ENCODE measurements around the gene WDR82. TPM values are rescaled to one million over a fixed set of nuclear protein-coding genes. Genes with fewer than 3 reads are reported as not detected.
A peak's percentile ranks its signal among the peaks of the same experiment; 100 is the strongest.

The WDR82 gene
- total RNA-seq, 1 donor: 58.3 TPM

DNA sequence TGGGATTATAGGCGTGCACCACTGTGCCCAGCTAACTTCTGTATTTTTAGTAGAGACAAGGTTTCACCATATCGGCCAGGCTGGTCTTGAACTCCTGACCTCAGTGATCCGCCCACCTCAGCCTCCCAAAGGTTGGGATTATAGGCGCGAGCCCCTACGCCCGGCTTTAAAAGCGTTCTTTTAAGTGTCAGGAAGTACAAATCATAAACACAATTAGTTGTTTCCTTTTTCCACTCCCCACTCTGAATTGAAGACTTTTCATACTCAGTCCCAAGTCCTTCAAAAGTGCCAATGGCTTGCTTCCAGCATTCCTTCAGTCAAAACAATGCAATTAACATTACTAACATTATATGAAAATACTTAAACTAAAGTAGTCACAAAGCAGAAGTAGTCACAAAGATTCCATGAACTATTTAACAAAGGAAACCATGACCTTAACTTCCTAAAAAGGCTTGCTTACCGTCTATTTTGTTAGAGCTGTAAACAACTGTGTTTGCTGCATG lies 8.1 kb downstream of the WDR82 start:
- Histone ChIP-seq H2AFZ (ENCODE audit: low read length) (no peak overlapping the region), H3K36me3 (ENCODE audit: insufficient read depth, low read length) (peaks cover 51% of the 10 kb centered on the region), H3K4me2 (ENCODE audit: insufficient read depth, low read length) (no peak overlapping the region), H3K9me3 (ENCODE audit: low read depth, low read length) (no peaks in the 10 kb centered on the region), H4K20me1 (ENCODE audit: insufficient read depth, low read length) (peaks cover 65% of the 10 kb centered on the region), H3K27me3 (ENCODE audit: insufficient read depth, low read length) (no peaks in the 10 kb centered on the region), H3K4me3 (ENCODE audit: insufficient read depth, low read length) (no peak overlapping the region), H3K27ac (ENCODE audit: low read depth, low read length) (peak overlapping the region; percentile 17), H3K4me1 (ENCODE audit: insufficient read depth, low read length) (peaks cover 8% of the 10 kb centered on the region), H3K79me2 (ENCODE audit: insufficient read depth, low read length) (peaks cover 96% of the 10 kb centered on the region)
- DNase-seq (ENCODE audit: insufficient read length, low spot score, missing footprints): no peak
- TF ChIP-seq, protein P1, sequence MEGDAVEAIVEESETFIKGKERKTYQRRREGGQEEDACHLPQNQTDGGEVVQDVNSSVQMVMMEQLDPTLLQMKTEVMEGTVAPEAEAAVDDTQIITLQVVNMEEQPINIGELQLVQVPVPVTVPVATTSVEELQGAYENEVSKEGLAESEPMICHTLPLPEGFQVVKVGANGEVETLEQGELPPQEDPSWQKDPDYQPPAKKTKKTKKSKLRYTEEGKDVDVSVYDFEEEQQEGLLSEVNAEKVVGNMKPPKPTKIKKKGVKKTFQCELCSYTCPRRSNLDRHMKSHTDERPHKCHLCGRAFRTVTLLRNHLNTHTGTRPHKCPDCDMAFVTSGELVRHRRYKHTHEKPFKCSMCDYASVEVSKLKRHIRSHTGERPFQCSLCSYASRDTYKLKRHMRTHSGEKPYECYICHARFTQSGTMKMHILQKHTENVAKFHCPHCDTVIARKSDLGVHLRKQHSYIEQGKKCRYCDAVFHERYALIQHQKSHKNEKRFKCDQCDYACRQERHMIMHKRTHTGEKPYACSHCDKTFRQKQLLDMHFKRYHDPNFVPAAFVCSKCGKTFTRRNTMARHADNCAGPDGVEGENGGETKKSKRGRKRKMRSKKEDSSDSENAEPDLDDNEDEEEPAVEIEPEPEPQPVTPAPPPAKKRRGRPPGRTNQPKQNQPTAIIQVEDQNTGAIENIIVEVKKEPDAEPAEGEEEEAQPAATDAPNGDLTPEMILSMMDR (IDR thresholded peaks at IDR 0.05; ENCODE audit: extremely low read depth, low read depth, low read length): no peak

DNA sequence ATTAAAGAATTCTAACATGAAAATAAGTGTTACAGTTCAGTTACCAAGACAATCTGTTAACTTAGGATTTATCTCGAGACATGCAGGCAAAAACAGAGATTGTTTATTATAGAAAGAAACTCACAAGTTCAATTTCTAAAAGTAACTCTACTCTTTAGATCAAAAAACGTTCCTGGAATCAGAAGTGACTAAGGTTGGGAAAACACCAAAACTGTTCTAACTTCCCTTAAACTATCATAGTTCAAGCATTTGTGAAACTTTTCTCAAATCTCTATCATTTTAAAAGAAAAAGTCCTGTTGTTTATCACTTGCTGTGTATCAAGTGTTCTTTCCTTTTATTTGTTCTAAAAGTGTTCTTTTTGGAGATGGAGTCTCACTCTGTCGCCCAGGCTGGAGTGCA lies 8.7 kb downstream of the WDR82 start:
- H3K4me1 ChIP-seq (ENCODE audit: insufficient read depth, low read length): peaks cover 8% of the 10 kb centered on the region
- H3K27me3 ChIP-seq (ENCODE audit: insufficient read depth, low read length): no peaks in the 10 kb centered on the region
- DNase-seq (ENCODE audit: insufficient read length, low spot score, missing footprints): no peak
- H3K36me3 ChIP-seq (ENCODE audit: insufficient read depth, low read length): peaks cover 54% of the 10 kb centered on the region
- peaks cover 65% of the 10 kb centered on the region for H4K20me1 ChIP-seq (ENCODE audit: insufficient read depth, low read length)
- no peak overlapping the region for H3K27ac ChIP-seq (ENCODE audit: low read depth, low read length)
- no peak overlapping the region for H2AFZ ChIP-seq (ENCODE audit: low read length)
- H3K9me3 ChIP-seq (ENCODE audit: low read depth, low read length): no peaks in the 10 kb centered on the region
- TF ChIP-seq, protein P1 (IDR thresholded peaks at IDR 0.05; ENCODE audit: extremely low read depth, low read depth, low read length): no peak
- H3K4me3 ChIP-seq (ENCODE audit: insufficient read depth, low read length): no peak overlapping the region
- H3K4me2 ChIP-seq (ENCODE audit: insufficient read depth, low read length): no peak overlapping the region
- H3K79me2 ChIP-seq (ENCODE audit: insufficient read depth, low read length): peaks cover 94% of the 10 kb centered on the region

DNA sequence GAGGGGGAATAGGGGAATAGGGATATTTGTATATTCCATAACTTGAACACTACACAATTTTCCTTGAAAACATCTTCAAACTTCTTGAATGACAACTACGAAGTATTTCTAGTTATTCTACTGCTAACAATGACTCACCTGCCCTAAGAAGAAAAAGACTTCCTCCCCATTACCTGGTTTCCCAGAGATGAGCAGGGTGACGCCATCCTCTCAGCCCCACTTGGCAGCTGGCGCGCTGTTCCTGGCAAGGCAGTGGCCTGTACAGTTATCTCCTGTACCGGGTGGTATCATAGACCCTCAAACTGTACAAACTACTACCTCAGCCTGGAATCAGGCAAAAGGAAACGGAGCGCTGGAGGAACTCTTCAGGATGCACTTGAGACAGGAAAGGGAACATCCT lies 10.4 kb downstream of the WDR82 start:
- Histone ChIP-seq H4K20me1 (ENCODE audit: insufficient read depth, low read length) (peaks cover 60% of the 10 kb centered on the region), H2AFZ (ENCODE audit: low read length) (no peak overlapping the region), H3K79me2 (ENCODE audit: insufficient read depth, low read length) (peaks cover 94% of the 10 kb centered on the region), H3K36me3 (ENCODE audit: insufficient read depth, low read length) (peaks cover 72% of the 10 kb centered on the region), H3K4me3 (ENCODE audit: insufficient read depth, low read length) (no peak overlapping the region), H3K9me3 (ENCODE audit: low read depth, low read length) (no peaks in the 10 kb centered on the region), H3K4me1 (ENCODE audit: insufficient read depth, low read length) (peaks cover 8% of the 10 kb centered on the region), H3K27ac (ENCODE audit: low read depth, low read length) (no peak overlapping the region), H3K27me3 (ENCODE audit: insufficient read depth, low read length) (no peaks in the 10 kb centered on the region), H3K4me2 (ENCODE audit: insufficient read depth, low read length) (no peak overlapping the region)
- no peak for DNase-seq (ENCODE audit: insufficient read length, low spot score, missing footprints)
- TF ChIP-seq, protein P1 (IDR thresholded peaks at IDR 0.05; ENCODE audit: extremely low read depth, low read depth, low read length): no peak

DNA sequence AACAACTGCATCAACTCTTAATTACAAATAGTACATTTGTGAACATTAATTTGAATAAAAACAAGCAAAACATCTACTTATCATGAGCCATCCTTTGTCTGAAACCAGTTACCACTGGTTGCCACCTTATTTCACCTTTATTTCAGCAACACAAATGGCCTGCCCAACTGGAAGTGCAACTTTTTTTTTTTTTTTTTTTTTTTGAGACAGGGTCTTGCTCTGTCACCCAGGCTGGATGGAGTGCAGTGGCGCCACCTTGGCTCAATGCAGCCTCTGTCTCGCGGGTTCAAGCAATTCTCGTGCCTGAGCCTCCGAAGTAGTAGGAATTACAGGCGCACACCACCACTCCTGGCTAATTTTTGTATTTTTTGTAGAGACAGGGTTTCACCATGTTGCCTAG lies 13.1 kb downstream of the WDR82 start:
- peaks cover 40% of the 10 kb centered on the region for H4K20me1 ChIP-seq (ENCODE audit: insufficient read depth, low read length)
- H3K9me3 ChIP-seq (ENCODE audit: low read depth, low read length): no peaks in the 10 kb centered on the region
- H3K27ac ChIP-seq (ENCODE audit: low read depth, low read length): no peak overlapping the region
- H3K4me2 ChIP-seq (ENCODE audit: insufficient read depth, low read length): no peak overlapping the region
- no peak overlapping the region for H2AFZ ChIP-seq (ENCODE audit: low read length)
- H3K4me1 ChIP-seq (ENCODE audit: insufficient read depth, low read length): no peaks in the 10 kb centered on the region
- no peak overlapping the region for H3K4me3 ChIP-seq (ENCODE audit: insufficient read depth, low read length)
- peaks cover 89% of the 10 kb centered on the region for H3K79me2 ChIP-seq (ENCODE audit: insufficient read depth, low read length)
- peaks cover 88% of the 10 kb centered on the region for H3K36me3 ChIP-seq (ENCODE audit: insufficient read depth, low read length)
- no peaks in the 10 kb centered on the region for H3K27me3 ChIP-seq (ENCODE audit: insufficient read depth, low read length)
- TF ChIP-seq, protein P1 (IDR thresholded peaks at IDR 0.05; ENCODE audit: extremely low read depth, low read depth, low read length): no peak
- no peak for DNase-seq (ENCODE audit: insufficient read length, low spot score, missing footprints)
